Gastrocnemius medialis (tissue), 4 donors: ENCODE measurements around the gene PSMD11. TPM values are rescaled to one million over a fixed set of nuclear protein-coding genes. Genes with fewer than 3 reads are reported as not detected.

Source experiments
- ATAC-seq, 2 donors: fragments of 150-250 bp; one replicate each; pipeline ENCODE4 v1.9.1; 2016
- DNase-seq, 2 donors: peaks; one replicate each; pipeline ENCODE4 v3.0.0-alpha.2; 2019
- H3K27ac ChIP-seq, 4 donors: fragments of 200-600 bp; sonication (generic); 1 replicate in 1 of 4; 2 replicates in 3 of 4; pipeline ENCODE4 v1.5.1; 2016 to 2018; ENCODE audit warnings: mild to moderate bottlenecking in 2 of 4, moderate library complexity in 1 of 4
- H3K27me3 ChIP-seq, 3 donors: fragments of 200-600 bp; sonication (generic) in 2 of 3; 1 replicate in 1 of 3; 2 replicates in 2 of 3; pipeline versions ENCODE4 v1.5.1 to v1.6.0; 2016 to 2019; ENCODE audit warnings: mild to moderate bottlenecking in 1 of 3, moderate library complexity in 1 of 3
- H3K36me3 ChIP-seq, 2 donors: fragments of 200-600 bp; sonication (generic) in 1 of 2; one replicate each; pipeline ENCODE4 v1.5.1; 2017 to 2018
- H3K4me1 ChIP-seq, 2 donors: fragments of 200-600 bp; sonication (generic) in 1 of 2; one replicate each; pipeline ENCODE4 v1.5.1; 2016 to 2017; ENCODE audit warnings: mild to moderate bottlenecking in 2 of 2
- H3K4me3 ChIP-seq, 4 donors: fragments of 200-600 bp; sonication (generic) in 3 of 4; 1 replicate in 1 of 4; 2 replicates in 3 of 4; pipeline ENCODE4 v1.5.1; 2016 to 2019; ENCODE audit warnings: mild to moderate bottlenecking in 2 of 4
- H3K9me3 ChIP-seq, 3 donors: fragments of 200-600 bp; sonication (generic) in 2 of 3; 1 replicate in 1 of 3; 2 replicates in 2 of 3; pipeline ENCODE4 v1.5.1; 2016 to 2019
- CTCF ChIP-seq, 5 experiments: fragments of 450-650 bp in 3 of 5; fragments of 200-600 bp in 2 of 5; sonication (generic) in 2 of 5; IDR thresholded peaks in 4 of 5; conservative IDR thresholded peaks in 1 of 5; 1 replicate in 4 of 5; 2 replicates in 1 of 5; pipeline ENCODE4 v1.5.1; 2016 to 2019; ENCODE audit warnings: antibody characterized with exemption in 5 of 5, mild to moderate bottlenecking in 3 of 5, moderate library complexity in 3 of 5
- POLR2A ChIP-seq, 2 donors: fragments of 450-650 bp; IDR thresholded peaks; one replicate each; pipeline ENCODE4 v1.6.1; 2017; ENCODE audit warnings: antibody characterized with exemption in 2 of 2, mild to moderate bottlenecking in 2 of 2, moderate library complexity in 2 of 2
- in situ Hi-C, 4 donors: fragments of 200-750 bp; cut with MboI; loops; one replicate each; pipeline versions ENCODE4 v1.15.0 to v1.8.0; 2017; ENCODE audit warnings: low sequenced_read_pairs in 4 of 4
- intact Hi-C: fragments of 100-400 bp; cut with DNase I; formaldehyde crosslinking; loops from one replicate; pipeline ENCODE4 v1.15.1; 2023; ENCODE audit warnings: low total_unique reads
- total RNA-seq, 4 donors: library from RNA; depleted of rRNA; stranded (reverse); fragments of >200 nt; gene quantifications; one replicate each; pipeline versions ENCODE4 v1.1.0 to v1.2.3, GENCODE V29; 2016

PSMD11 gene
- total RNA-seq, 4 donors from 2014 or later: 81.7 to 215 (median 191) TPM

- no peak overlapping the region for H3K4me3 ChIP-seq
- H3K9me3 ChIP-seq: no peaks in the 10 kb centered on the region
- H3K27me3 ChIP-seq: no peaks in the 10 kb centered on the region
- H3K36me3 ChIP-seq: no peaks in the 10 kb centered on the region
- ATAC-seq (no peak), DNase-seq (no peak)
- peaks cover 0 to 9% of the 10 kb centered on the region in 2 donors for H3K4me1 ChIP-seq
- in situ Hi-C loops (no loop called here), intact Hi-C loops (no loop called here)
- H3K27ac ChIP-seq: no peak overlapping the region
- no peak for TF ChIP-seq CTCF (IDR thresholded peaks at IDR 0.05 in 4 of 5, conservative IDR thresholded peaks at IDR 0.05 in 1 of 5)
Measured at GRCh38 chr17:32502710-32503109, 58.4 kb downstream of the PSMD11 start.

GRCh38 chr17:32503251-32504165 is 59.2 kb downstream of the PSMD11 start:
- H3K27me3 ChIP-seq: no peaks in the 10 kb centered on the region
- H3K36me3 ChIP-seq: no peaks in the 10 kb centered on the region
- H3K4me3 ChIP-seq: no peak overlapping the region
- intact Hi-C loops (no loop called here), in situ Hi-C loops (no loop called here)
- peak; percentile 57 to 68 for ATAC-seq
- peaks cover 0 to 9% of the 10 kb centered on the region in 2 donors for H3K4me1 ChIP-seq
- TF ChIP-seq POLR2A (IDR thresholded peaks at IDR 0.05) (no peak), CTCF (IDR thresholded peaks at IDR 0.05 in 4 of 5, conservative IDR thresholded peaks at IDR 0.05 in 1 of 5) (no peak)
- no peaks in the 10 kb centered on the region for H3K9me3 ChIP-seq
- no peak for DNase-seq
- H3K27ac ChIP-seq: no peak overlapping the region

- H3K4me3 ChIP-seq: no peak overlapping the region
- ATAC-seq (peak; percentile 43 to 53), DNase-seq (no peak)
- H3K9me3 ChIP-seq: no peaks in the 10 kb centered on the region
- H3K27me3 ChIP-seq: no peaks in the 10 kb centered on the region
- TF ChIP-seq CTCF (IDR thresholded peaks at IDR 0.05 in 4 of 5, conservative IDR thresholded peaks at IDR 0.05 in 1 of 5) (no peak), POLR2A (IDR thresholded peaks at IDR 0.05) (no peak)
- no peak overlapping the region for H3K27ac ChIP-seq
- H3K4me1 ChIP-seq: peaks cover 0 to 9% of the 10 kb centered on the region in 2 donors
- in situ Hi-C loops (no loop called here), intact Hi-C loops (no loop called here)
- no peaks in the 10 kb centered on the region for H3K36me3 ChIP-seq
Measured at GRCh38 chr17:32504166-32504990, 60.1 kb downstream of the PSMD11 start.

GRCh38 chr17:32508926-32509325 is 64.6 kb downstream of the PSMD11 start:
- H3K27me3 ChIP-seq: no peaks in the 10 kb centered on the region
- in situ Hi-C loops: no loop called here
- TF ChIP-seq CTCF (IDR thresholded peaks at IDR 0.05 in 4 of 5, conservative IDR thresholded peaks at IDR 0.05 in 1 of 5): no peak
- TF ChIP-seq POLR2A (IDR thresholded peaks at IDR 0.05): no peak
- no peak overlapping the region for H3K27ac ChIP-seq
- H3K36me3 ChIP-seq: no peaks in the 10 kb centered on the region
- intact Hi-C loops: no loop called here
- DNase-seq (no peak), ATAC-seq (no peak)
- no peak overlapping the region for H3K4me3 ChIP-seq
- H3K9me3 ChIP-seq: no peaks in the 10 kb centered on the region
- no peaks in the 10 kb centered on the region for H3K4me1 ChIP-seq
